Measurements from ENCODE around the gene SORCS2. TPM values are rescaled to one million over a fixed set of nuclear protein-coding genes. Genes with fewer than 3 reads are reported as not detected.

SORCS2 gene
- total and polyA plus RNA-seq, 2 of the 13 experiments (the other 11 are each of a cell fraction or from before 2014, with no cell fraction given): 0.82 to 1.0 TPM

DNA sequence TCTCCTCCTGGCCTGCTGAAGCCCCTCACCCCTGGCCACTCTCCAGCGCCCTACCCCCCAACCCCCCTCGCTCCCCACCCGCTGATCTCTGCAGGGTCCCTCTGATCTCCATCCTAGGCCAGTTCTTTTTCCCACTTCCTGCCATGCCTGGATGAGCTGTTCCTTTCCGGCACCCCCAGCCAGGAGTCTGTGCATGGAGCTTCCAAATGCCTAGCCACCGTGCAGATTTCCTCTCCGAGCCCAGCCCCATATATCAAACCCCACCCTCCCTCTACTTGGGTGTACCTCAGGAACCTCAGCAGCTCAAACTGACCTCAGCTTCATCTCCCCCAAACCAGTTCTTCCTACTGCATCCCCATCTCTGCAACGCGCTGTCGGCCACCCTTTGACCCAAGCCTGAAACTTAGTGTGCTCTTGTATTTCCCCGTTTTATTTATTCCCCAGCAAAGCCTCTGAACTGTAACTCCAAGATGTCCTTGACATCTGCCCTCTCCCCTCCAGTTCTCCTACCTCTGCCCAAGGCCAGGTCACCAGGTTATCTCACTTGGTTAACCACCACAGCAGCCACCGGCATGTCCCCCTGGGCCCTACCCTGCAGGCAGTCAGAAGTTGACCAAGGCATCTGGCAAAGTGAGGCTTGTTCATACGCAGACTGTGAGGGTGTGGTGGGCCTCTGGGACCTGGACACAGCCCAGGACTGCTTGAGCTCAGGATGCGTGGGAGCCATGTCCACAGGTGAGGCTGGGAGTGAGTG is 437.3 kb downstream of the SORCS2 start (continued):
- no peak for TF ChIP-seq ZNF407 (CRISPR knock-in tag; IDR thresholded peaks at IDR 0.05; ENCODE audit: not compliant biosample characterization)
- TF ChIP-seq ZNF644 (CRISPR knock-in tag; IDR thresholded peaks at IDR 0.05; ENCODE audit: low read depth): no peak
- no peak for TF ChIP-seq STAT5B (CRISPR knock-in tag; IDR thresholded peaks at IDR 0.05)
- TF ChIP-seq ZNF513 (CRISPR knock-in tag; conservative IDR thresholded peaks at IDR 0.05): no peak
- TF ChIP-seq NR2F1 (CRISPR knock-in tag; IDR thresholded peaks at IDR 0.05): peak; percentile 91 to 93
- TF ChIP-seq ZFP1 (CRISPR knock-in tag; IDR thresholded peaks at IDR 0.05): no peak
- TF ChIP-seq SNAPC5 (CRISPR knock-in tag; IDR thresholded peaks at IDR 0.05; ENCODE audit: borderline replicate concordance): no peak
- no peak for TF ChIP-seq ZBTB42 (CRISPR knock-in tag; IDR thresholded peaks at IDR 0.05)
- TF ChIP-seq SMAD9 (CRISPR knock-in tag; IDR thresholded peaks at IDR 0.05): no peak
- TF ChIP-seq MEIS2 (CRISPR knock-in tag; IDR thresholded peaks at IDR 0.05): no peak
- no peak for TF ChIP-seq TRIM22 (IDR thresholded peaks at IDR 0.05)
- no peak for TF ChIP-seq TP53 (CRISPR knock-in tag; conservative IDR thresholded peaks at IDR 0.05)
- TF ChIP-seq GPBP1L1 (CRISPR knock-in tag; IDR thresholded peaks at IDR 0.05): no peak
